ENCODE data around the gene CFD. TPM values are rescaled to one million over a fixed set of nuclear protein-coding genes. Genes with fewer than 3 reads are reported as not detected.

CFD gene
- total RNA-seq, 1 donor from 2014 or later: 162 TPM

DNA sequence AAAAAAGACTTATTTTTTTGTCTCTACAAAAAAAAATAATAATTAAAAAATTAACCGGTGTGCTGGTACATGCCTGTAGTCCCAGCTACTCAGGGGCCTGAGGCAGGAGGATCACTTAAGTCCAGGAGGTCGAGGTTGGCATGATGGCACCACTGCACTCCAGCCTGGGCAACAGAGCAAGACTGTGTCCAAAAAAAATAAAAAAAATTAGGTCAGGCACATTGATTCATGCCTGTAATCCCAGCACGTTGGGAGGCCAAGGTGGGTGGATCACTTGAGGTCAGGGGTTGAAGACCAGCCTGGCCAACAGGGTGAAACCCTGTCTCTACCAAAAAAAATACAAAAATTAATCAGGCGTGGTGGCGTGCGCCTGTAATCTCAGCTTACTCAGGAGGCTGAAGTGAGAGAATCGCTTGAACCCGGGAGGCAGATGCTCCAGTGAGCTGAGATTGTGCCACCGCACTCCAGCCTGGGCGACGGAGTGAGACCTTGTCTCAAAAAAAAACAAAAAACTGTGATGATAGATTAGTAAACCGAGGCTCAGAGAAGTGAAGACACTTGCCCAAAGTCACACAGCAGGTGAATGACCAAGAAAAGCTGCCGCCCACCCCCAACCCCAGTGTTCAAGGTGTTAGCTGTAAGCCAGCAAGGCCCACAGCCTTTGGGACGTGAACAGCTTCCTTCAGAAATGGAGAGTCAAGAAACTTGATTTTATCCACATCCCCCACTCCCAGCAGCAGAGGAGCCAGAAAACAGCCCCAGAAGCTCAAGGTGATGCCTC is 43.2 kb downstream of the CFD start:
- H3K4me1 Mint-ChIP-seq (ENCODE audit: unreplicated experiment): peaks cover 6% of the 10 kb centered on the region
- H3K27me3 Mint-ChIP-seq (ENCODE audit: unreplicated experiment): no peaks in the 10 kb centered on the region
- TF ChIP-seq CTCF (IDR thresholded peaks at IDR 0.05): no peak
- peaks cover 8% of the 10 kb centered on the region for H3K36me3 Mint-ChIP-seq (ENCODE audit: unreplicated experiment)
- H3K27ac Mint-ChIP-seq (ENCODE audit: unreplicated experiment): peak overlapping the region; percentile 68
- no peak for DNase-seq (ENCODE audit: extremely low spot score, unreplicated experiment)
- H3K4me3 Mint-ChIP-seq (ENCODE audit: unreplicated experiment): no peak overlapping the region
- H3K9me3 Mint-ChIP-seq (ENCODE audit: unreplicated experiment): no peaks in the 10 kb centered on the region

- no peak overlapping the region for H3K27ac Mint-ChIP-seq (ENCODE audit: unreplicated experiment)
- TF ChIP-seq CTCF (IDR thresholded peaks at IDR 0.05): no peak
- no peak overlapping the region for H3K4me3 Mint-ChIP-seq (ENCODE audit: unreplicated experiment)
- DNase-seq (ENCODE audit: extremely low spot score, unreplicated experiment): no peak
- no peaks in the 10 kb centered on the region for H3K9me3 Mint-ChIP-seq (ENCODE audit: unreplicated experiment)
- peaks cover 8% of the 10 kb centered on the region for H3K36me3 Mint-ChIP-seq (ENCODE audit: unreplicated experiment)
- H3K27me3 Mint-ChIP-seq (ENCODE audit: unreplicated experiment): no peaks in the 10 kb centered on the region
- peaks cover 6% of the 10 kb centered on the region for H3K4me1 Mint-ChIP-seq (ENCODE audit: unreplicated experiment)
Measured at GRCh38 chr19:903266-903797, 43.9 kb downstream of the CFD start.

GRCh38 chr19:904545-904944 is 45.1 kb downstream of the CFD start:
- H3K27ac Mint-ChIP-seq (ENCODE audit: unreplicated experiment): no peak overlapping the region
- no peak for TF ChIP-seq CTCF (IDR thresholded peaks at IDR 0.05)
- H3K4me1 Mint-ChIP-seq (ENCODE audit: unreplicated experiment): peaks cover 12% of the 10 kb centered on the region

DNA sequence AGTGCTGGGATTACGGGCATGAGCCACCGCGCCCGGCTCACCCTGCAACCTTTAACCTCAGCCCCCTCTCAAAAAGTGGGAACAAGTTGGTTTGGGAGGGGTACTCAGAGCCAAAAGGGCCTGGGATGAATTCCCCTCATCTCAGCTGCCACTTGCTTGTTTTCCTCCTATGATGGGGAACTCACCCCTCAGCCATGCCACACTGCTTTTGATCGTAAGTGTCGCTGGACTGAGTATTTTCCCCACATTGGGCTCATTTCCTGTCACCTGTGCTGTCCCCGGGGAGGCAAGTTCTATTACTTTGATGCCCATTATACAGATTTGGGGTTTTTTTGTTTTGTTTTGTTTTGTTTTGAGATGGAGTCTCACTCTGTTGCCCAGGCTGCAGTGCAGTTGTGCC is 47.0 kb downstream of the CFD start:
- H3K27ac Mint-ChIP-seq (ENCODE audit: unreplicated experiment): no peak overlapping the region
- H3K9me3 Mint-ChIP-seq (ENCODE audit: unreplicated experiment): no peaks in the 10 kb centered on the region
- no peak for DNase-seq (ENCODE audit: extremely low spot score, unreplicated experiment)
- no peak overlapping the region for H3K4me3 Mint-ChIP-seq (ENCODE audit: unreplicated experiment)
- no peak for TF ChIP-seq CTCF (IDR thresholded peaks at IDR 0.05)
- H3K27me3 Mint-ChIP-seq (ENCODE audit: unreplicated experiment): no peaks in the 10 kb centered on the region
- H3K4me1 Mint-ChIP-seq (ENCODE audit: unreplicated experiment): peaks cover 16% of the 10 kb centered on the region
- peaks cover 8% of the 10 kb centered on the region for H3K36me3 Mint-ChIP-seq (ENCODE audit: unreplicated experiment)

More at GRCh38 chr19:904545-904944, 45.1 kb downstream of the CFD start:
- DNase-seq (ENCODE audit: extremely low spot score, unreplicated experiment): no peak
- Mint-ChIP-seq H3K9me3 (ENCODE audit: unreplicated experiment) (no peaks in the 10 kb centered on the region), H3K27me3 (ENCODE audit: unreplicated experiment) (no peaks in the 10 kb centered on the region), H3K36me3 (ENCODE audit: unreplicated experiment) (peaks cover 8% of the 10 kb centered on the region), H3K4me3 (ENCODE audit: unreplicated experiment) (no peak overlapping the region)

GRCh38 chr19:907183-907853 is 47.9 kb downstream of the CFD start:
- Mint-ChIP-seq H3K27ac (ENCODE audit: unreplicated experiment) (no peak overlapping the region), H3K4me1 (ENCODE audit: unreplicated experiment) (peaks cover 16% of the 10 kb centered on the region), H3K4me3 (ENCODE audit: unreplicated experiment) (no peak overlapping the region), H3K27me3 (ENCODE audit: unreplicated experiment) (no peaks in the 10 kb centered on the region), H3K9me3 (ENCODE audit: unreplicated experiment) (no peaks in the 10 kb centered on the region), H3K36me3 (ENCODE audit: unreplicated experiment) (peaks cover 8% of the 10 kb centered on the region)
- no peak for DNase-seq (ENCODE audit: extremely low spot score, unreplicated experiment)
- no peak for TF ChIP-seq CTCF (IDR thresholded peaks at IDR 0.05)

Measured in osteocyte (in vitro differentiated cells).